HG03460 (cell line): ENCODE data around the gene METTL9.
"Not testable (repeated sequence)": the region's sequence is repeated elsewhere in the genome, so short reads cannot be mapped to it uniquely, and the experiment has no call there.

Experiments
- ATAC-seq: cut with Tn5 transposase; IDR thresholded peaks from one replicate; pipeline ENCODE4 v1.9.1; 2021; ENCODE audit not compliant: unreplicated experiment

METTL9 gene

GRCh38 chr16:21573506-21573905 lies 25.9 kb upstream of the METTL9 start:
- ATAC-seq, result not testable (repeated sequence)

GRCh38 chr16:21574372-21574771 lies 25.0 kb upstream of the METTL9 start:
- no peak for ATAC-seq

GRCh38 chr16:21576323-21576722 lies 23.1 kb upstream of the METTL9 start:
- not testable (repeated sequence) for ATAC-seq

GRCh38 chr16:21577487-21577886 lies 21.9 kb upstream of the METTL9 start:
- ATAC-seq, result not testable (repeated sequence)

- ATAC-seq, result not testable (repeated sequence)
These were observed 21.1 kb upstream of the METTL9 start for GRCh38 chr16:21578311-21578710.

GRCh38 chr16:21580131-21580530 lies 19.2 kb upstream of the METTL9 start:
- not testable (repeated sequence) for ATAC-seq

GRCh38 chr16:21580807-21581206 lies 18.6 kb upstream of the METTL9 start:
- ATAC-seq, result no peak

- no peak for ATAC-seq
These were observed 14.6 kb upstream of the METTL9 start for GRCh38 chr16:21584817-21585216.

- ATAC-seq, result not testable (repeated sequence)
These were observed 10.8 kb upstream of the METTL9 start for GRCh38 chr16:21588593-21588992.

- no peak for ATAC-seq
These were observed 9.8 kb upstream of the METTL9 start for GRCh38 chr16:21589551-21589950.

- no peak for ATAC-seq
These were observed 9.1 kb upstream of the METTL9 start for GRCh38 chr16:21590287-21590686.

GRCh38 chr16:21590796-21591195 lies 8.6 kb upstream of the METTL9 start:
- no peak for ATAC-seq

GRCh38 chr16:21592191-21592590 lies 7.2 kb upstream of the METTL9 start:
- ATAC-seq, result no peak

- no peak for ATAC-seq
These were observed 5.7 kb upstream of the METTL9 start for GRCh38 chr16:21593530-21594289.

- no peak for ATAC-seq
These were observed 1.8 kb upstream of the METTL9 start for GRCh38 chr16:21597561-21598030.

- no peak for ATAC-seq
These were observed 1.2 kb upstream of the METTL9 start for GRCh38 chr16:21598206-21598605.

GRCh38 chr16:21598701-21599121 lies 666 bp upstream of the METTL9 start:
- no peak for ATAC-seq

GRCh38 chr16:21600031-21600773 lies 825 bp downstream of the METTL9 start:
- ATAC-seq, result peak; percentile 21

- ATAC-seq, result no peak
These were observed 3.4 kb downstream of the METTL9 start for GRCh38 chr16:21602785-21603184.

- no peak for ATAC-seq
These were observed 4.6 kb downstream of the METTL9 start for GRCh38 chr16:21603928-21604327.

- ATAC-seq, result not testable (repeated sequence)
These were observed 6.5 kb downstream of the METTL9 start for GRCh38 chr16:21605848-21606247.
